Neural progenitor cell (in vitro differentiated cells): ENCODE measurements around the gene RUNX3.

Experiments
- EZH2 ChIP-seq: fragments of 200-600 bp; sonication (generic); IDR thresholded peaks from 2 replicates; pipeline ENCODE4 v1.6.1; 2017; ENCODE audit warnings: antibody characterized with exemption, mild to moderate bottlenecking, moderate library complexity
- EZH2phosphoT487 ChIP-seq: fragments of 200-600 bp; sonication (generic); IDR thresholded peaks from 2 replicates; pipeline ENCODE4 v1.6.1; 2017; ENCODE audit warnings: antibody characterized with exemption
- TF ChIP-seq, protein P1 (sequence below): fragments of 200-600 bp; sonication (generic); IDR thresholded peaks from 2 replicates; pipeline ENCODE4 v1.5.1; 2017; ENCODE audit warnings: antibody characterized with exemption, mild to moderate bottlenecking

DNA sequence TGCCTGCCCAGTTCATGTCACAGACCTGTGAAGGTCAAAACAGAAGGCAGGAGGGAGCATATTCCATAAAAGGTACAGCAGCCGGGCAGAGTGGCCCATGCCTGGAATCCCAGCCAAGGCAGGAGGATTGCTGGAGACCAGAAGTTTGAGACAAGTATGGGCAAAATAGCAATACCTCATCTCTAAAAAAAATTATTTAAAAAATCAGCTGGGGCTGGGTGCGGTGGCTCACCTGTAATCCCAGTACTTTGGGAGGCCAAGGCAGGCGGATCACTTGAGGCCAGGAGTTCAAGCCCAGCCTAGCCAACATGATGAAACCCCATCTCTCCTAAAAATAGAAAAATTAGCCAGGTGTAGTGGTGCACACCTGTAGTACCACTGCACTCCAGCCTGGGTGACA, 64.5 kb downstream of the RUNX3 start:
- TF ChIP-seq, protein P1, sequence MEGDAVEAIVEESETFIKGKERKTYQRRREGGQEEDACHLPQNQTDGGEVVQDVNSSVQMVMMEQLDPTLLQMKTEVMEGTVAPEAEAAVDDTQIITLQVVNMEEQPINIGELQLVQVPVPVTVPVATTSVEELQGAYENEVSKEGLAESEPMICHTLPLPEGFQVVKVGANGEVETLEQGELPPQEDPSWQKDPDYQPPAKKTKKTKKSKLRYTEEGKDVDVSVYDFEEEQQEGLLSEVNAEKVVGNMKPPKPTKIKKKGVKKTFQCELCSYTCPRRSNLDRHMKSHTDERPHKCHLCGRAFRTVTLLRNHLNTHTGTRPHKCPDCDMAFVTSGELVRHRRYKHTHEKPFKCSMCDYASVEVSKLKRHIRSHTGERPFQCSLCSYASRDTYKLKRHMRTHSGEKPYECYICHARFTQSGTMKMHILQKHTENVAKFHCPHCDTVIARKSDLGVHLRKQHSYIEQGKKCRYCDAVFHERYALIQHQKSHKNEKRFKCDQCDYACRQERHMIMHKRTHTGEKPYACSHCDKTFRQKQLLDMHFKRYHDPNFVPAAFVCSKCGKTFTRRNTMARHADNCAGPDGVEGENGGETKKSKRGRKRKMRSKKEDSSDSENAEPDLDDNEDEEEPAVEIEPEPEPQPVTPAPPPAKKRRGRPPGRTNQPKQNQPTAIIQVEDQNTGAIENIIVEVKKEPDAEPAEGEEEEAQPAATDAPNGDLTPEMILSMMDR = no peak
- TF ChIP-seq EZH2 = no peak
- TF ChIP-seq EZH2phosphoT487 = no peak
